Right renal pelvis (tissue), 4 donors: Measurements from ENCODE around the gene SMAP1. TPM values are rescaled to one million over a fixed set of nuclear protein-coding genes. Genes with fewer than 3 reads are reported as not detected.
"Not testable (repeated sequence)": the region's sequence is repeated elsewhere in the genome, so short reads cannot be mapped to it uniquely, and the experiment has no call there.

ENCODE experiments used
- DNase-seq, 4 donors: peaks; one replicate each; pipeline ENCODE4 v3.0.0-alpha.2; 2013; ENCODE audit warnings: low read depth in 4 of 4, low spot score in 3 of 4, missing footprints in 1 of 4
- polyA plus RNA-seq, 4 donors: library from polyadenylated mRNA; unstranded; fragments of 120-200 nt; gene quantifications; one replicate each; pipeline ENCODE4 v1.2.1, GENCODE V29; 2013; ENCODE audit not compliant: insufficient read length in 4 of 4

SMAP1 gene
- polyA plus RNA-seq, 4 donors = 27.3 to 35.0 (median 32.0) TPM

GRCh38 chr6:70735513-70735912, 67.8 kb downstream of the SMAP1 start:
- DNase-seq = no peak

GRCh38 chr6:70738028-70738427, 70.3 kb downstream of the SMAP1 start:
- no peak for DNase-seq

- DNase-seq = no peak
Observed at GRCh38 chr6:70739534-70739933, 71.9 kb downstream of the SMAP1 start.

GRCh38 chr6:70740746-70741145, 73.1 kb downstream of the SMAP1 start:
- DNase-seq = not testable (repeated sequence)

DNA sequence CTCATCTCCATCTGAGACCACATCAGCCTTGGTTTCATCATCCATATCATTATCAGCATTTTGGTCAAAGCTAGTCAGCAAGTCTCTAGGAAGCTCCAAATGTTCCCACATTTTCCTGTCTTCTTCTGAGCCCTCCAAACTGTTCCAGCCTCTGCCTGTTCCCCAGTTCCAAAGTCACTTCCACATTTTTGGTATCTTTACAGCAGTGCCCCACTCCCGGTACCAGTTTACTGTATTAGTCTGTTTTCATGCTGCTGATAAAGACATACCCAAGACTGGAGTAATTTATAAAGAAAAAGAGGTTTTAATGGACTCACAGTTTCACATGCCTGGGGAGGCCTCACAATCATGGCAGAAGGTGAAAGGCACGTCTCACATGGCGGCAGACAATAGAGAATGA, 74.8 kb downstream of the SMAP1 start:
- DNase-seq = not testable (repeated sequence)

DNA sequence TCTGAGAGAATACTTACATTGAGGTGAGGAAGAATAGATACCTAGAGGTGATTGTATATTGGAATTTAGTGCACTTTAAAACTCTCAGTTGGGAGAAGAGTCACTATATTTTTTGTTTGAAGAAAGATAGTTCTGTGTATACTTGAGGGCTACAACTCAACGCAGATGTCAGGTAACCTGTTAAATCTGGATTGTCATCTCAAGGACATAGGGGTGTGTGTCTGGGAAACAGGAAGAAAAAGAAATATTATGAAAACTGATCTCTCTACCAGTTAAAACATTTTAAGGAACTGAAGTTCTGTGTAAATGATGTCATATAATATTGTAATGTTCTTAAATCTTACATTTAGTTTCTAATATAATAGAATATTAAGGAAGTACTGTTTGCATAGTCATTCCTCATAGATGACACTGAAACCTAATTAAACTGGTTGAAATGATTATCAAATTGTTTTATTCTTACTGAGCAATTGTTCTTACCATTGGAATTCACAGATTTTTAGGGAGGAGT, 86.2 kb downstream of the SMAP1 start:
- DNase-seq = no peak

DNA sequence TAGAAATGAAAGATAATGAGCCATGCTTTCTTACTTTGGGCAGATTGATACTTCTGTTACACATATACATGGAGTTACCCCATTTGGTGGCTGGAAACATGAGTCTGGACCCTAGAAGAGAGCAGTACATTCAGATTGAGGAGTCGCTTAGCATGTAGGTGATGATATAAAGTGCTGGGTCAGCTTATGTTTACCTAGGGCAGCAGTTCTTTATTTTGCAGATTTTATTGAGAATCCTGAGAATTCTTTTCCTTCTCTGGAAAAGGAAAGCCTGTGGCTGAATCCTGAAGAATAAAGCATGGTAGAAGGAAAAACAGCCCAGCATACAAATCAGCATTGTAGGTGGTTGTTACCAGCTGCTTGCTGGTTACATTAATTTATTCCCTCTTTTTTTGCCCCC, 91.2 kb downstream of the SMAP1 start:
- DNase-seq = no peak

GRCh38 chr6:70763754-70764510, 96.2 kb downstream of the SMAP1 start:
- no peak for DNase-seq

DNA sequence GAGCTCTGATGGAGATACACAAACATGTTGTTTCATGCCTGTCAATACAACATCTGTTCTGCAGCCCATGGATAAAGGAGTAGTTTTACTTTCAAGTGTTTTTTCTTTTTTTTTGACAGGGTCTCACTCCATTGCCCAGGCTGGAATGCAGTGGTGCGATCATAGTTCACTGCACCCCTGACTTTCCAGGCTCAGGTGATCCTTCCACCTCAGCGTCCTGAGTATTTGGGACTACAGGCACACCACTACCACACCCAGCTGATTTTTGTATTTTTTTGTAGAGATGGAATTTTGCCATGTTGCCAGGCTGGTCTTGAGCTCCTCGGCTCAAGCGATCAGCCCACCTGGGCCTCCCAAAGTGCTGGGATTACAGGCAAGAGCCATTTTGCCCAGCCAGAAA, 97.0 kb downstream of the SMAP1 start:
- DNase-seq = no peak

GRCh38 chr6:70771351-70771750, 103.7 kb downstream of the SMAP1 start:
- DNase-seq = not testable (repeated sequence)

DNA sequence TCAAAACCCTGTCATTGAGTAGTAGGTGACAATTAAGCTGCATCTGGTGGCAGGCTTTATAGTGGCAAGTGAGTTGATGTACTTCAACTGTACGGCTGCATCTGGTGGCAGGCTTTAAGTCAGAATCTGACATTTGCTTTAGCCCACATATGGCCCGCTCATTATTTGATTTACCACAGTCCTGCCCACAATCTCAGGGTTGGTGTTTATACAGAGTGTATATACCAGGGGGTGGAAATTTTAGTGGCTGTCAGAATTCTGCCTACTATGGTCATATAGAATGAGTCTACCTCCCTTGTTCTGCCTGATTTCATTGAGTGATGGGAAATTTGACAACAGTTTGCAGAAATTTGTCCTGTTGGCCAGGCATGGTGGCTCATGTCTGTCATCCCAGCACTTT, 112.3 kb downstream of the SMAP1 start:
- DNase-seq = no peak

DNA sequence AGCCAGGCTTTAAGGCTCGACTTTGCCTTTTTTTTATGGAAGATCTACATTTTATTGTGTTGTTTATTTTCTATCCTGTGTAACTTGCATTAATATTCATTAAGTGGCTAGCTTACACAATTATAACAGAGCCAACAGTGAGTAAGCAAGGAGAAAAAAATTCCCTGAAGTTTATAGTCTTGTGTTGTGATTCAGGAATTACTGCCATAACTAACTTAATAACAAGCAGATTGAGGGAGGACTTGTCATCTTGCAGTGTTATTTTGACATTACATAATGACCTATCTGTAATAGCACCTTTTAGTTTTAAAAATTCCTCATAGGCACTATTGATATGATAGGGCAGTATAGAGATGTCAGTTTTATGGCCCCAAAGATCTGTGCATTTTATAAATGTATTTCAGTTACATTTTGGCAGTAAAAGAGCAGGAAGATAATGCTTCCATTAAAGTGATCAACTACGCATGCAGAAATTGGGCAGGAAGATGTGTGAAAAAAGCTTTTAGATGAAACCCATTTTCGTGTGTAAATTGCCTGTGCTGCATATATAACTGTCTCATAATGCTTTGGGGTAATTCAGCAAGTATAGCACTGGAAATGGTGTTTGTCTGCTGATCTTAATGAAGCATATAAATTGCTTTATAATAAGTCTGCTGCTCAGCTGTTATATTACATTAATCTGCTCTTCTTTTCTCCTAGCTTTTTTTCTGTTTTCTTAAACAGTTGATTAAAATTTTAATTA, 123.0 kb downstream of the SMAP1 start:
- no peak for DNase-seq

DNA sequence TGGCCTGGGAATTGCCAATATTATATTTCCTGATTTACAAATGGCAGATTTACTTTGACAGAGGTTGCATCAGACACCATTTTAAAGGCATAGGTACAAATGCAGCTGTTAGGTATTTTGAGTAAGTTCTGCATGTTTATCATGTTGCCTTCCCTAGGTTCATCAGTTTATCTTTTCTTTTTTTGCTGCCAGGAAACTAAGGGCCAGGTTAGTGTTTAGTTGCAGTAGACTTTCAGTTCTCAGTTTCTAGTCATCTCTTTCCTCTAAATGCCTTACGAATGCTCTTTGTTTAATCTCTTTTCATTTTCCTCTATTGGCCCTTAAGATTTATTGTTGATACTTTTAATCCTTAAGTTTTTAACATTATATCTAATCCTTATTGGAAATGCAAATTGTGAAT, 129.9 kb downstream of the SMAP1 start:
- no peak for DNase-seq

DNA sequence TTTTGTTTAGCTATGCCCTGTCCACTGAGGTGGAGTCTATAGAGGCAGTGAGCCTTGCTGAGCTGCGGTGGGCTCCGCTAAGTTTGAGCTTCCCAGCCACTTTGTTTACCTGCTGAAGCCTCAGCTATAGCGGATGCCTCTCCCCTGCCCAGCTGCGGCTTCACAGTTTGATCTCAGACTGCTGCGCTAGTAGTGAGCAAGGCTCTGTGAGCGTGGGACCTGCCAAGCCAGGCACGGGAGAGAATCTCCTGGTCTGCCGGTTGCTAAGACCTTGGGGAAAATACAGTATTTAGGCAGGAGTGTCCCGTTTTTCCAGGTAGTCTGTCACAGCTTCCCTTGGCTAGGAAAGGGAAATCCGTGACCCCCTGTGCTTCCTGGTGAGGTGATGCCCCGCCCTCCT, 138.4 kb downstream of the SMAP1 start:
- DNase-seq = no peak

DNA sequence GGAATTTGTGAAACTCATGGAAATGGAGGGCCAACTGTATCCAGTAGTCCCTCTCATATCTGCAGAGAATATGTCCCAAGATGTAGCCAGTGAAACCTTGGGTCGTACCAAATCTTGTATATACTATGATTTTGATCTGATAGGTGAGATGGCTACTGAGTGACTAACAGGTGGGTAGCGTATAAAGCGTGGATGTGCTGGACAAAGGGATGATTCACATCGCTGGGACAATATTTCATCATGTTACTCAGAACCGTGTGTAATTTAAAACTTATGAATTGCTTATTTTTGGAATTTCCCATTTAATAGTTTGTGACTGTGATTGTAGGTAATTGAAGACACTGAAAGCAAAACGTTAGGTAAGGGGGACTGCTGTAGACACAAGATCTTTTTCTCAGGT, 144.1 kb downstream of the SMAP1 start:
- DNase-seq = no peak

DNA sequence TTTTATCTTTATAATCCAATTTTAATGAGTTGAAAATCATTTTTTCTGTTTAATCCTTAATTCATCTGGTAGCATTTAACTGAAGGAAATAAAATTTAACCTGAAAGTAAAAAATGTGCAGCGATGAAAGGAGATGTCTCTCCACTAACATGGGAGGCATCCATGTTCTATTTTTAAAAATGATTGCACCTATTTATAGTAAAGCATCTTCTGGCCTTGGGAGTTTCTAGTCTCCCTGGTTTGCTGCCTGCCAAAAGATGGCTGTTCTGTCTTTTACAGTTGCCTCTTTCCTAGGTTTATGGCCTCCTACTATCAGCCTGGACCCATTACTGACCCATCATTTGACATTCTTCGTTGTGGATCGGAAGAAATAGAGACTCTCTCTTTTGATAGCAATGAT, 146.2 kb downstream of the SMAP1 start:
- no peak for DNase-seq

DNA sequence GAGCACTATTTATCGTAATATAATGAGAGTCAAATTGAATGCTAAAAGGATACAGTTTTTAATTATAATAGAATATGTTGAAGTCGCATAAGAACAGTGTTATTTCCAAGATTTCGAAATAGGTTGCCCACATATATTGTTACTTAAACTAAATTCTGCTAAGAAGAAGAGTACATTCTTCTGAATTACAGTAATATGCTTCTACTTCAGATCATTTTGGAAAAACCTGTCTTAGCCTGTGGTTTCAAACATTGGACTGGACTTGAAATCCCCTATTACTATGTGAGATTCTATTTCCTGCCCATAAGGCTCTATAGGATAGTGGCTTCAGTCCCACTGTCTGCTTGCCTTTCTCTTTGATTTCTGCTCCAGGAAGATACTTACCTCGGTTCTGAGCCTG, 152.0 kb downstream of the SMAP1 start:
- no peak for DNase-seq

DNA sequence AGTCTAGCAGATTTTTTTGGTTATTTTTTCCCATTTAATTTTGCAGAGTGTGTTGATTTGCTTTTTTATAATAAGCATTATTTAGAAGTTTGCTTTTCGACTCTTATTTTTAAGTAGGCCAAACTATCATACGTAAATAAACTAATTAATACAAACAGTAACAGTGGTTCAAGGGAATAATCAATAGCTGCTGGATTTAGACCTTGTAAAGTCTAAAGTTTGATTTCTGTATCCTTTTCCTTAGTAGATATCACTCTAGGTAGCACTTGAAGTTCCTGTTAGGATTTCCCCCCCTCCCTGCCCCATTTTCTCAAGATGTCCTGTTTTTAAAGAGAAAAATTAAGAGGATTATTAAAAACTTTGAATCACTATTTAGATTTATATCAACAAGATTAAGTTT, 153.1 kb downstream of the SMAP1 start:
- DNase-seq = no peak

DNA sequence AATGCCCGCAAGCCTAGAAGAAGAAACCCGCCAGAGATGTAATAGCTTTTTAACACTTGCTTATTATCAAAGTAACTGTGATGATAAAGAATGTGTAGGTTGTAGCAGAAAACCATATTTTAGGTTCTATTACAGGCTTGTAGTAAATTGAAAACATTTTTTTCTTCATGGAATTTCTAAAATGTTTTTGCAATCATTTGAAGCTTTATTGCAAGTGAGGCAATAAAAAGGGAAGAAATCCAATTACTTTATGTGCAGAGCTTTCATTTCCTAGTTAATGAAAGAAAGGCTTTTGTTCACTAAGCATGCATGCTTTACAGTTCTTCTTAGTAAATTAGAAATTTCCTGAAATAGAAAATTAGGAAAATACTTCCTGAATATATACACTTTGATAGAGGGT, 154.1 kb downstream of the SMAP1 start:
- no peak for DNase-seq

DNA sequence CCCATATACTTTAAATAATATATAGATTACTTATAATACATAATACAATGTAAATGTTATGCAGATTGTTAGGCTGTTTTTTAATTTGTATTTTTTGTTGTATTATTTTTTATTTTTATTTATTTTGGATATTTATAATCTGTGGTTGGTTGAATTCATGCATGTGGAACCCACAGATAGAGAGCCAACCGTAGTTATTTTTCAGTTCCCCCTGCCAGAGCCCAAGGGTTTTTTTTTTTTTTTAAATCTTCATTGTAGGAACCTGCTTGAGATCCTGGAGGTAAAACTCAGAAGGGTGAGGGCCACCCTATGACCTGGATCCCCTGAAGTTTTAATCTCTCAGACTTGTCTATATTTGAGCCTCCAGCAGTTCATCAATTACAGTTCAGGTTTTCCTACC, 156.0 kb downstream of the SMAP1 start:
- DNase-seq = no peak

- no peak for DNase-seq
Observed at GRCh38 chr6:70831427-70831826, 163.7 kb downstream of the SMAP1 start.

GRCh38 chr6:70834520-70834919, 166.8 kb downstream of the SMAP1 start:
- no peak for DNase-seq
